Measurements from ENCODE around the gene ECSIT.
A peak's percentile ranks its signal among the peaks of the same experiment; 100 is the strongest.
"Not testable (repeated sequence)": the region's sequence is repeated elsewhere in the genome, so short reads cannot be mapped to it uniquely, and the experiment has no call there.

ECSIT gene

GRCh38 chr19:11483366-11484111, 45.4 kb downstream of the ECSIT start:
- ATAC-seq (replicated peaks): no peak
- DNase-seq: no peak
- peak overlapping the region in 1 of 2 donors; percentile 68 for H3K4me3 Mint-ChIP-seq
- peaks cover 26% of the 10 kb centered on the region for H3K36me3 Mint-ChIP-seq (ENCODE audit: insufficient read depth)
- peaks cover 19 to 34% of the 10 kb centered on the region in 2 donors for H3K27me3 Mint-ChIP-seq
- H3K4me1 Mint-ChIP-seq (ENCODE audit: low read depth in 2 of 2): peaks cover 18 to 22% of the 10 kb centered on the region in 2 donors
- no peaks in the 10 kb centered on the region for H3K9me3 Mint-ChIP-seq
- no peak overlapping the region for H3K27ac Mint-ChIP-seq

GRCh38 chr19:11482384-11483050, 46.4 kb downstream of the ECSIT start:
- H3K4me1 Mint-ChIP-seq (ENCODE audit: low read depth in 2 of 2): peaks cover 18 to 22% of the 10 kb centered on the region in 2 donors
- peaks cover 23% of the 10 kb centered on the region for H3K36me3 Mint-ChIP-seq (ENCODE audit: insufficient read depth)
- DNase-seq: peak; percentile 85 to 90 (median 89)
- peak overlapping the region; percentile 68 to 73 for H3K4me3 Mint-ChIP-seq
- H3K9me3 Mint-ChIP-seq: no peaks in the 10 kb centered on the region
- H3K27ac Mint-ChIP-seq: peak overlapping the region; percentile 46 to 72
- peak; percentile 95 for ATAC-seq (replicated peaks)
- H3K27me3 Mint-ChIP-seq: peaks cover 23 to 36% of the 10 kb centered on the region in 2 donors

DNA sequence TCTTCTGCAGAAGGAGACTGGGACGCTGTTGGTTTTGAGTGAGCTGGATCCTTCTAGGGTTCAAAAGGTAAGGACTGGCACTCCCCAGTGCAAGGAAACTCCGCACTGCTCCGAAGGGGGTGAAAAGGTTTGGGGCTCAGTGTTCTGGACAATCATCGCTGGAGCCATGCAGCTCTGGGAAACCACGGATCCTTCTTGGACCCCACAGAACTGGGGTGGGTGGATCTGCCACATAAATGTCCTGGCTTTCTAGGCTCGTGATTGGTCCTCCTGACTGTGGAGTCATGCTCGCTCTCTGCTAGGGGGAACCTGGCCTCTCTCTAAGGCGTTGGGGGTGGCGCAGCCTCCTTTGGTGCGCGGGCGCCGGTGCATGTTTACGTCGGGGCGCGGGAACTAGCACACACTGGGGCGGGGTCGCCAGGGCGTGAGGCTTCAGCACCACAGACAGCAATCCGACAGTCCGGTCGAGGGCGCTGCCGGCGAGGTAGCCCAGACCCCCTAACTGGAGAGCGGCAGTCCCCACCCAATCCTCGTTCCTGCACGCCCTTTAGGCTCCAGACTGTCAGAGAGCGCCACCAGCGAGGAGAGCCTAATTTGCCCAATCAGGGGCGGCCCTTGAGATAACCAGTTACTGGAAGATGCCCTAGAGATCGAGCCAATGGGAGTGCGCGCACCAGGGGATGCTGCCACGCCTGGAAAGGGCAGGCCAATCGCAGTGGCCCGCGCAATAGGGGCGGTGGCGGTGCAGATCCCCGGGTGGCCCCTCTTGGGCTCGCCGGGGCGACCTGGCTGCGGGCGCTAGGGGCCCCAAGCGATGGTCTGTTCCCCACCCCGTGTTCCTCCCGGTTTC, 47.2 kb downstream of the ECSIT start:
- Mint-ChIP-seq H3K27ac (peak overlapping the region; percentile 46 to 72), H3K27me3 (peaks cover 23 to 36% of the 10 kb centered on the region in 2 donors), H3K4me3 (peak overlapping the region; percentile 68 to 73), H3K4me1 (ENCODE audit: low read depth in 2 of 2) (peaks cover 18 to 22% of the 10 kb centered on the region in 2 donors), H3K36me3 (ENCODE audit: insufficient read depth) (peaks cover 23% of the 10 kb centered on the region), H3K9me3 (no peaks in the 10 kb centered on the region)
- DNase-seq: peak; percentile 31 to 40 (median 33)
- peak; percentile 56 for ATAC-seq (replicated peaks)

GRCh38 chr19:11480715-11481533, 48.0 kb downstream of the ECSIT start, which contains the start of gene ELAVL3:
Gene ELAVL3, minus strand, starts transcription at chr19:11481046. Its CDS starts 438 bp downstream, at chr19:11480608.
- Mint-ChIP-seq H3K9me3 (no peaks in the 10 kb centered on the region), H3K27me3 (peaks cover 23 to 36% of the 10 kb centered on the region in 2 donors), H3K36me3 (ENCODE audit: insufficient read depth) (peaks cover 23% of the 10 kb centered on the region), H3K4me1 (ENCODE audit: low read depth in 2 of 2) (peaks cover 18 to 22% of the 10 kb centered on the region in 2 donors), H3K4me3 (peak within 1 kb of the TSS; percentile 68 to 73), H3K27ac (peak within 1 kb of the TSS in 1 of 2 donors; percentile 46)
- no peak for DNase-seq
- ATAC-seq (replicated peaks): no peak

- DNase-seq: no peak
- no peak overlapping the region for H3K27ac Mint-ChIP-seq
- H3K27me3 Mint-ChIP-seq: peaks cover 23 to 36% of the 10 kb centered on the region in 2 donors
- H3K9me3 Mint-ChIP-seq: no peaks in the 10 kb centered on the region
- no peak for ATAC-seq (replicated peaks)
- H3K4me3 Mint-ChIP-seq: no peak overlapping the region
- peaks cover 20% of the 10 kb centered on the region for H3K36me3 Mint-ChIP-seq (ENCODE audit: insufficient read depth)
- peaks cover 18 to 22% of the 10 kb centered on the region in 2 donors for H3K4me1 Mint-ChIP-seq (ENCODE audit: low read depth in 2 of 2)
Observed at GRCh38 chr19:11479898-11480714, 48.8 kb downstream of the ECSIT start.

DNA sequence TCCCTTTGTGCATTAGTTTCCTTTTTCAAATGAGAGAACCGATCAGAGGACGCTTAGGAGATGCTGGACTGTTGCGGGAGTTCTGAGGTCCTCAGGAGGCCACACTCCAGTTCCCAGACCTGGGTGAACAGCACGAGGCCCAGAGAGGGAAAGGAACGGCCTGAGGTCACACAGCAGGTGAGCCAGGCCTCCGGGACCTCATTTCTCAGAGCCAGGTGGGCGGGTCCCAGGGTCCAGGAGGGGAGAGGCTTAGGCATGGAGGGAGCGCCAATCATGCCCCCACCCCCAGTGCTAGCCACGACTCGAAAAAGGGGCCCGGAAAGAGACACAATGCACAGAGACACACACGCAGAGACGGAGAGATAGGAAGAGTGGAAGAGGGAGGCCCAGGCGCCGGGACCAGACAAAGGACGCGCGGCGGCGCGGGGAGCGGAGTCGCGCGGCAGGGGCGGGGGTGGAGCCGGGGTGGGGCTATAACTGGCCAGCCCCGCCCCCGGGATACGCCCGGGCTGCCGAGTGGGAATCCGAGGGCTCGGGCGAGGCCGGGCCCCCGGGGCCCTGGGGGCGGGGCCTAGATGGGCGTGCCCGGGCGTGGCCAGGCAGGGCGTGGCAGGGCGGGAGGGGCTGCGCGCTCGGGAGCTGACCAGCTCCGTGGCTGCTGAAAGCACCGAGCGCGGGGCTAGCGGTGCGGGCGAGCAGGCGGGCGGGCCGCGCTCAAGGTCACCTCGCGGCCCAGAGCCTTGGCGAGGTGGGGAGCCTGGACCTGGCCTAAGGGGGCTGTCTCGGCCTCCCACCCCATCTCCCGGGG, 49.6 kb downstream of the ECSIT start:
- Mint-ChIP-seq H3K36me3 (ENCODE audit: insufficient read depth) (peaks cover 17% of the 10 kb centered on the region), H3K4me1 (ENCODE audit: low read depth in 2 of 2) (peaks cover 18 to 22% of the 10 kb centered on the region in 2 donors), H3K27ac (no peak overlapping the region), H3K4me3 (peak overlapping the region; percentile 60 to 64), H3K27me3 (peaks cover 23 to 36% of the 10 kb centered on the region in 2 donors), H3K9me3 (no peaks in the 10 kb centered on the region)
- no peak for ATAC-seq (replicated peaks)
- no peak for DNase-seq

DNA sequence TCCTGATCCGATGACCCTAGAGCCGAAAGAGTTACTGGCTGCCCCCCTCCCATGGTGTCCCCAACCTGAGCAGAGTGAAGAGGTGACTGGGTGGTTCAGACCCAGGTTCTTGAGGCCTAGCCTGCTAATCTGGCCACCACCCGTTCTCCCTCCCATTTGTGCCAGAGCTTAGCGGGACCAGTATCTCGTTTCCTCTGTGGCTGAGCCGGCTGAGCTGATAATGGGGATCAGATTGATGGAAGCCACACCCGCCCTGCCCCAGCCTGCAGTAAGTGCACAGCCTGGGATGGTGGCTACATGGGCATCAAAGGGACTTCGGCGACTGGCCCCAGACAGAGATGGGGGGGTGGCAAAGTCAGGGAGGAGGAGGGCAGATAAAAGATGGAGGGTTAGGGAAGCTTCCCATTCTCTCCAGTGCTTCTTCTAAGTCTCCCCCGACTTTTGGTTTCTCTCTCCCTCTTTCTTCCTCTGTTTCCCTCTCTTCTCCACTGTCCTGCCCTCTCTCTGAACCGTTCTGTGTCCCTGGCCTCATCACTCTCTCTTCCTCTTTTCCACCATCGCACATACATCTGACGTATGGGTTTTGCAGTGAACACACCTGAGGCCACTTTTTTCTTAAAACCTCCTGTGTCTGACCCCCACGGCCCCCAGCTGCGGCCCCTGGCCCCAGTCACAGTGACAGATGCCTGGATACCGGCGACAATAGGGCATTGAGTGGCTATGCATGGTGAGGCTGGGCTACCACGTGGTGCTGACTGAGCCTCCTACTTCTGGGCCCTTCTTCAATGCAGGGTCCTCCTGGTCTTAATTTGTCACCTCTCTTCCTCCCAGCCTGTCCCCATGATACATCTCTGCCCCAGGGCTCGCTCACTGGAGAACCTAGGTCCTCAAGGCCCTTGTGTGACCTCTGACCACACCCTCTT, 50.5 kb downstream of the ECSIT start:
- Mint-ChIP-seq H3K4me1 (ENCODE audit: low read depth in 2 of 2) (peaks cover 18 to 22% of the 10 kb centered on the region in 2 donors), H3K4me3 (peak overlapping the region; percentile 60 to 64), H3K9me3 (no peaks in the 10 kb centered on the region), H3K27me3 (peaks cover 23 to 36% of the 10 kb centered on the region in 2 donors), H3K36me3 (ENCODE audit: insufficient read depth) (peaks cover 17% of the 10 kb centered on the region), H3K27ac (no peak overlapping the region)
- DNase-seq (no peak), ATAC-seq (replicated peaks) (no peak)

- ATAC-seq (replicated peaks): no peak
- H3K36me3 Mint-ChIP-seq (ENCODE audit: insufficient read depth): no peaks in the 10 kb centered on the region
- peaks cover 3 to 4% of the 10 kb centered on the region in 2 donors for H3K4me1 Mint-ChIP-seq (ENCODE audit: low read depth in 2 of 2)
- DNase-seq: no peak
- H3K27ac Mint-ChIP-seq: no peak overlapping the region
- H3K27me3 Mint-ChIP-seq: peaks cover 18 to 19% of the 10 kb centered on the region in 2 donors
- H3K9me3 Mint-ChIP-seq: no peaks in the 10 kb centered on the region
- H3K4me3 Mint-ChIP-seq: no peak overlapping the region
Observed at GRCh38 chr19:11475861-11476260, 53.1 kb downstream of the ECSIT start.

- H3K27ac Mint-ChIP-seq; ATAC-seq (replicated peaks); DNase-seq; H3K9me3 Mint-ChIP-seq; H3K36me3 Mint-ChIP-seq (ENCODE audit: insufficient read depth); H3K4me3 Mint-ChIP-seq; H3K4me1 Mint-ChIP-seq (ENCODE audit: low read depth in 2 of 2): not testable (repeated sequence)
- peaks cover 18 to 19% of the 10 kb centered on the region in 2 donors for H3K27me3 Mint-ChIP-seq
Observed at GRCh38 chr19:11475343-11475742, 53.6 kb downstream of the ECSIT start.

- Mint-ChIP-seq H3K4me1 (ENCODE audit: low read depth in 2 of 2) (no peaks in the 10 kb centered on the region), H3K9me3 (no peaks in the 10 kb centered on the region), H3K4me3 (no peak overlapping the region), H3K27me3 (peaks cover 9 to 16% of the 10 kb centered on the region in 2 donors), H3K27ac (no peak overlapping the region), H3K36me3 (ENCODE audit: insufficient read depth) (no peaks in the 10 kb centered on the region)
- DNase-seq (no peak), ATAC-seq (replicated peaks) (no peak)
Observed at GRCh38 chr19:11473725-11474124, 55.2 kb downstream of the ECSIT start.

Measured in effector memory CD8-positive, alpha-beta T cell (primary cell).